HepG2 (cell line): Measurements from ENCODE around the gene ADAM15. TPM values are rescaled to one million over a fixed set of nuclear protein-coding genes. Genes with fewer than 3 reads are reported as not detected.

Source experiments
- HOXA3 ChIP-seq: sonication (generic); formaldehyde crosslinking; IDR thresholded peaks from 2 replicates; pipeline ENCODE4 v1.5.0; 2020; ENCODE audit warnings: missing genetic modification reagents
- MXI1 ChIP-seq: IDR thresholded peaks from 3 replicates; pipeline ENCODE4 v1.6.1; 2012; ENCODE audit warnings: low read depth, low read length, inconsistent platforms, borderline replicate concordance
- PRDM10 ChIP-seq: sonication (generic); formaldehyde crosslinking; IDR thresholded peaks from 2 replicates; pipeline ENCODE4 v1.4.0; 2020; ENCODE audit warnings: low read depth, missing genetic modification reagents
- RARG ChIP-seq: sonication (generic); formaldehyde crosslinking; IDR thresholded peaks from 2 replicates; pipeline ENCODE4 v1.4.0; 2020; ENCODE audit warnings: low read depth, mild to moderate bottlenecking, missing genetic modification reagents
- SRF ChIP-seq: IDR thresholded peaks from 2 replicates; pipeline ENCODE4 v1.6.1; 2011; ENCODE audit warnings: mild to moderate bottlenecking, low read depth, low read length, moderate library complexity
- TBX3 ChIP-seq: fragments of 450-650 bp; IDR thresholded peaks from 2 replicates; pipeline ENCODE4 v1.6.1; 2017; ENCODE audit warnings: antibody characterized with exemption, mild to moderate bottlenecking, inconsistent platforms, borderline replicate concordance
- ZNF589 ChIP-seq: sonication (generic); formaldehyde crosslinking; conservative IDR thresholded peaks from 2 replicates; pipeline ENCODE4 v1.8.0; 2022; ENCODE audit warnings: mild to moderate bottlenecking, moderate library complexity, missing genetic modification reagents
- ZNF609 ChIP-seq: sonication (generic); formaldehyde crosslinking; IDR thresholded peaks from 2 replicates; pipeline ENCODE4 v1.4.0; 2020; ENCODE audit warnings: mild to moderate bottlenecking, missing genetic modification reagents, borderline replicate concordance
- ZSCAN30 ChIP-seq: sonication (generic); formaldehyde crosslinking; IDR thresholded peaks from 2 replicates; pipeline ENCODE4 v1.5.0; 2020; ENCODE audit warnings: mild to moderate bottlenecking, missing genetic modification reagents
- ZUFSP ChIP-seq: sonication (generic); formaldehyde crosslinking; IDR thresholded peaks from 2 replicates; pipeline ENCODE4 v1.9.0; 2021; ENCODE audit warnings: missing genetic modification reagents, mild to moderate bottlenecking, borderline replicate concordance
- polyA plus RNA-seq, 8 experiments: library from polyadenylated mRNA; depleted of rRNA in 3 of 8; stranded (reverse) in 7 of 8; unstranded in 1 of 8; fragments of >200 nt; fragmentation: Illumina TruSeq in 4 of 8; extraction: Trizol in 4 of 8; gene quantifications; 2 replicates each; pipeline versions ENCODE4 v1.2.1 to v1.2.3, GENCODE V29; 2011 to 2016; ENCODE audit warnings: low read depth in 4 of 8, missing spikeins in 1 of 8, mixed read lengths in 1 of 8; ENCODE audit not compliant: insufficient read depth in 1 of 8
- total RNA-seq, 5 experiments: library from RNA; depleted of rRNA; stranded (reverse); fragments of >200 nt; fragmentation: Illumina TruSeq; extraction: Trizol; gene quantifications; 2 replicates each; pipeline ENCODE4 v1.2.3, GENCODE V29; 2016; ENCODE audit warnings: low read depth in 1 of 5

ADAM15 gene
- total and polyA plus RNA-seq, 2 of the 13 experiments (the other 11 are each of a cell fraction or from before 2014, with no cell fraction given): 17.9 to 25.6 TPM

DNA sequence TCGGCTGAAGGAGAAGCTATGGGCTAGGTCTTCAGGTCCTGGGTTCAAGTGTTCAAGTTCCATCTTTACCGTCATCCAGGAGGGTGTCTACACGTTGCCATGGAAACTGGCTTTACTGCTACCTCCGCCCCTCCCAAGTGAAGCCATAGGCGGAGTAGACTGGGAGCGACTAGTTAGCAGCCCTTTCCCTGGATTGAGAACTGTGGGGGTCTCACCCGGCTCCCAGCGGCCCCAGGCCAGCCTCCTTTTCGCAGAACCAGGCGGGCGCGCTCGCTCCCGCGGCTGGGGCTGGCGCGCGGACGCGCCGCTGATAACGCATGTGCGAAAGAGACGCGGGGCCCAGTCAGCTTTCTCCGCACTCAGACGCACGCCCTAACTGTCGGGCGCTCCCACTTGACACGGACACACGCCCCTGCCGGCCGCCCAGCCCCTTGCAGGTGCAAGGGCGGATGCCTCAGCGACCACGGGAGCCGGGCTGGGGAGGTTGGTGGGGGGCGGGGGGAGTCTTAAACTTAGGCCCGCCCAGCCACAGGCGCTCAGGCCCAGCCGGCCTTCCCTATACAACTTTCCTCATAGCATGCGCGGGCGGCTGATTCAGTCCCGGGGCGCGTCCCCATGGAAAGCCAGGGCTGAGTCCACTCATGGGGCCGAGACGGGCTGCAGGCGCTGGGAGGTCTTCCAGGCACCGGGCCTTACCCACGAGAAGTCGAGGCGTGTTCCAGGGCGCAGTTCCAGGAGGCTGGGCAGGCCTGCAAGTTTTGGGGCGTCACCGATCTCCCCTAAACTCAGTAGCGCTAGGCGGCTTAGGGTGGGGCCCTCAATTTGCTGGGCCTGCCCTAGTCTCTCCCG lies 19.8 kb downstream of the ADAM15 start (continued):
- TF ChIP-seq ZUFSP (CRISPR knock-in tag): no peak
- TF ChIP-seq TBX3: no peak
- TF ChIP-seq ZNF609 (CRISPR knock-in tag): no peak
- TF ChIP-seq ZSCAN30 (CRISPR knock-in tag): no peak
- no peak for TF ChIP-seq RARG (CRISPR knock-in tag)
- no peak for TF ChIP-seq SRF
- TF ChIP-seq PRDM10 (CRISPR knock-in tag): peak; percentile 44; the same call in 1 of the 2 replicates
- no peak for TF ChIP-seq ZNF589
- peak; percentile 70; the same call in 1 of the 3 replicates for TF ChIP-seq MXI1
- TF ChIP-seq HOXA3 (CRISPR knock-in tag): peak; percentile 53; the same call in 1 of the 2 replicates
